SJCRH30 (cell line): ENCODE measurements around the gene TSHZ3. TPM values are rescaled to one million over a fixed set of nuclear protein-coding genes. Genes with fewer than 3 reads are reported as not detected.
A peak's percentile ranks its signal among the peaks of the same experiment; 100 is the strongest.

Experiments used
- DNase-seq, 2 experiments: peaks; one replicate each; pipeline ENCODE4 v3.0.0-alpha.2; 2015 to 2020
- H3K27ac ChIP-seq: fragments of 250-450 bp; sonication (Bioruptor Pico); 2 replicates; pipeline ENCODE4 v1.5.1; 2020; ENCODE audit warnings: mild to moderate bottlenecking, moderate library complexity
- H3K27me3 ChIP-seq: fragments of 250-450 bp; sonication (Bioruptor Pico); 2 replicates; pipeline ENCODE4 v1.5.1; 2020; ENCODE audit warnings: mild to moderate bottlenecking, moderate library complexity
- H3K36me3 ChIP-seq: fragments of 250-450 bp; sonication (Bioruptor Pico); 2 replicates; pipeline ENCODE4 v1.5.1; 2020; ENCODE audit warnings: mild to moderate bottlenecking, moderate library complexity
- H3K4me1 ChIP-seq: fragments of 250-450 bp; sonication (Bioruptor Pico); 2 replicates; pipeline ENCODE4 v1.5.1; 2020; ENCODE audit warnings: mild to moderate bottlenecking, moderate library complexity
- H3K4me3 ChIP-seq: fragments of 250-450 bp; sonication (Bioruptor Pico); 2 replicates; pipeline ENCODE4 v1.5.1; 2020; ENCODE audit warnings: mild to moderate bottlenecking, moderate library complexity
- H3K9me3 ChIP-seq: fragments of 250-450 bp; sonication (Bioruptor Pico); replicated peaks from 2 replicates; pipeline ENCODE4 v1.5.1; 2020; ENCODE audit warnings: mild to moderate bottlenecking, moderate library complexity
- total RNA-seq: library from RNA; depleted of rRNA; stranded (reverse); fragments of >200 nt; shearing (Covaris generic); gene quantifications from 2 replicates; pipeline ENCODE4 v1.2.3, GENCODE V29; 2014; rRNA removed

The TSHZ3 gene, protein sequence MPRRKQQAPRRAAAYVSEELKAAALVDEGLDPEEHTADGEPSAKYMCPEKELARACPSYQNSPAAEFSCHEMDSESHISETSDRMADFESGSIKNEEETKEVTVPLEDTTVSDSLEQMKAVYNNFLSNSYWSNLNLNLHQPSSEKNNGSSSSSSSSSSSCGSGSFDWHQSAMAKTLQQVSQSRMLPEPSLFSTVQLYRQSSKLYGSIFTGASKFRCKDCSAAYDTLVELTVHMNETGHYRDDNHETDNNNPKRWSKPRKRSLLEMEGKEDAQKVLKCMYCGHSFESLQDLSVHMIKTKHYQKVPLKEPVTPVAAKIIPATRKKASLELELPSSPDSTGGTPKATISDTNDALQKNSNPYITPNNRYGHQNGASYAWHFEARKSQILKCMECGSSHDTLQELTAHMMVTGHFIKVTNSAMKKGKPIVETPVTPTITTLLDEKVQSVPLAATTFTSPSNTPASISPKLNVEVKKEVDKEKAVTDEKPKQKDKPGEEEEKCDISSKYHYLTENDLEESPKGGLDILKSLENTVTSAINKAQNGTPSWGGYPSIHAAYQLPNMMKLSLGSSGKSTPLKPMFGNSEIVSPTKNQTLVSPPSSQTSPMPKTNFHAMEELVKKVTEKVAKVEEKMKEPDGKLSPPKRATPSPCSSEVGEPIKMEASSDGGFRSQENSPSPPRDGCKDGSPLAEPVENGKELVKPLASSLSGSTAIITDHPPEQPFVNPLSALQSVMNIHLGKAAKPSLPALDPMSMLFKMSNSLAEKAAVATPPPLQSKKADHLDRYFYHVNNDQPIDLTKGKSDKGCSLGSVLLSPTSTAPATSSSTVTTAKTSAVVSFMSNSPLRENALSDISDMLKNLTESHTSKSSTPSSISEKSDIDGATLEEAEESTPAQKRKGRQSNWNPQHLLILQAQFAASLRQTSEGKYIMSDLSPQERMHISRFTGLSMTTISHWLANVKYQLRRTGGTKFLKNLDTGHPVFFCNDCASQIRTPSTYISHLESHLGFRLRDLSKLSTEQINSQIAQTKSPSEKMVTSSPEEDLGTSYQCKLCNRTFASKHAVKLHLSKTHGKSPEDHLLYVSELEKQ
- total RNA-seq, result 52.5 and 55.3 TPM in 2 replicates

GRCh38 chr19:31349160-31349881, at the start of gene TSHZ3:
Gene TSHZ3 (minus strand): TSS chr19:31349436. CDS start chr19:31349219, 217 bp downstream.
- Histone ChIP-seq H3K9me3 (no peaks in the 10 kb centered on the region), H3K27ac (peak within 1 kb of the TSS; percentile 98)

DNA sequence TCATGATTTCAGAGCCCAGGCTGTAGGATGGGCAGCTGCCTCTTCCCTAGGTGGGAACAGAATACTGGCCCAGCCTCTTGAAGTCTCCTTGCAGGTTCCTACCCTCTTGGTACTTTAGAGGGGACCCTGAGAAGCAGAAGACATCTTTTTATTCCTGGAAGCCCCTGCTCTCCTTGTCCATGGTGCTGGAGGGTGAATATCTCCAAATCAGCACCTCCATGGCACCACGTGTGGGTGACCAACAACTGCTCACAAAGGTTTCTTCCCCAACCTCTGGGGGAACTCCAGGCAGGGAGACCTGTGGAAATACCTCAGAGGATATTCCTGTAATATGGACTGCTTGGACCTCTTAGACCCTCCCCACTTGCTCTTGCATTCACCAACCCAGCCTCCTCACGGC, 48.1 kb upstream of the TSHZ3 start:
- Histone ChIP-seq H3K27me3 (no peaks in the 10 kb centered on the region), H3K9me3 (no peaks in the 10 kb centered on the region)
- no peak for DNase-seq

More at GRCh38 chr19:31349160-31349881, at the start of gene TSHZ3:
- H3K36me3 ChIP-seq, result peaks cover 47% of the 10 kb centered on the region
- DNase-seq, result peak; percentile 94 to 97
- peak within 1 kb of the TSS; percentile 100 for H3K4me3 ChIP-seq
- H3K4me1 ChIP-seq, result peaks cover 25% of the 10 kb centered on the region
- H3K27me3 ChIP-seq, result no peaks in the 10 kb centered on the region

GRCh38 chr19:31392464-31392863, 43.2 kb upstream of the TSHZ3 start:
- Histone ChIP-seq H3K4me3 (no peak overlapping the region), H3K27me3 (no peaks in the 10 kb centered on the region), H3K27ac (no peak overlapping the region), H3K4me1 (peaks cover 8% of the 10 kb centered on the region), H3K36me3 (no peaks in the 10 kb centered on the region), H3K9me3 (no peaks in the 10 kb centered on the region)
- DNase-seq, result no peak

More for the DNA sequence above, 48.1 kb upstream of the TSHZ3 start:
- Histone ChIP-seq H3K27ac (no peak overlapping the region), H3K36me3 (no peaks in the 10 kb centered on the region), H3K4me1 (no peaks in the 10 kb centered on the region), H3K4me3 (no peak overlapping the region)

DNA sequence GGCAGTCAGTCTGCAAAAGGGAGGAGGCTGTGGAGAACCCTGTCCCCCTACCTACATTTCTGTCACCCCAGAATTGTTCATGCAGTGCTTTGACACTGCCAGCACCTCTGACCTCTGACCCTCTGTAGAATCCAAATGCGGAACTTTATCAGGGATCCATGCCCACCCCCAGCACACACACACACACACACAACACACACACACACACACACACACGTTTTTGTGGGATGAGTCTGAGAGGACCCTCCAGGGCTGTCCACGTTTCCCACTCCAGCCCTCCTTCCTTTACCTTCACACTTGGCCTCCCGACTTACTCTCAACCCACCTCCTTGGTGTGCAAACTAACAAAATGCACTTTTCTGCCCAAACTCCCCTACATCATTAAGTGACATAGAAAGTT, 42.3 kb upstream of the TSHZ3 start:
- peaks cover 8% of the 10 kb centered on the region for H3K4me1 ChIP-seq
- no peak overlapping the region for H3K27ac ChIP-seq
- DNase-seq, result no peak
- H3K4me3 ChIP-seq, result no peak overlapping the region
- no peaks in the 10 kb centered on the region for H3K36me3 ChIP-seq
- H3K27me3 ChIP-seq, result no peaks in the 10 kb centered on the region
- no peaks in the 10 kb centered on the region for H3K9me3 ChIP-seq

- no peak overlapping the region for H3K27ac ChIP-seq
- H3K4me1 ChIP-seq, result peaks cover 15% of the 10 kb centered on the region
- no peak overlapping the region for H3K4me3 ChIP-seq
- H3K9me3 ChIP-seq, result no peaks in the 10 kb centered on the region
- H3K27me3 ChIP-seq, result no peaks in the 10 kb centered on the region
- H3K36me3 ChIP-seq, result no peaks in the 10 kb centered on the region
- DNase-seq, result peak in 1 of 2 experiments; percentile 52
These were observed 41.5 kb upstream of the TSHZ3 start for GRCh38 chr19:31390711-31391110.

DNA sequence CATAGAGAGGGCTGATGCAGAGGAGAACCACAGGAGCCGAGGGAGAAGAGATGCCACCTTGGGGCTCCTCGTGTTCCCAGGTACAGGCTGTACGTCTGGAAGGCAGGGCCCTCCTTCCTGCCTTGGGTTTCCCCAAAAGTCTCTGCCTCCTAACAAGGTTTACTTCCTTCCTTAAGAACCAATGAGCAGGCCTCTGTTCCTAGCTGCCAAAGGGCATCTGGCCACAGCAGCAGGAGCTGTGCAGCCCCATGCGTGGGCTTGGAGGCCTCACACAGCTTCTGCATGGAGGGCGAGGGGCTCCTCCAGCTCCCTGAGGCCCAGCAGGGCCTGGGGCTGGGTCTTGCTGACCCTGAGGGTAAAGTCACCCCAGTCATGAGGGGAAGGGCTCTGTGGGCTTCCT, 40.6 kb upstream of the TSHZ3 start:
- no peak for DNase-seq
- H3K4me1 ChIP-seq, result peaks cover 18% of the 10 kb centered on the region
- H3K4me3 ChIP-seq, result no peak overlapping the region
- H3K27ac ChIP-seq, result no peak overlapping the region
- no peaks in the 10 kb centered on the region for H3K27me3 ChIP-seq
- H3K9me3 ChIP-seq, result no peaks in the 10 kb centered on the region
- H3K36me3 ChIP-seq, result no peaks in the 10 kb centered on the region

- Histone ChIP-seq H3K27me3 (no peaks in the 10 kb centered on the region), H3K27ac (no peak overlapping the region), H3K36me3 (no peaks in the 10 kb centered on the region), H3K9me3 (no peaks in the 10 kb centered on the region), H3K4me3 (no peak overlapping the region), H3K4me1 (peaks cover 18% of the 10 kb centered on the region)
- DNase-seq, result no peak
These were observed 38.6 kb upstream of the TSHZ3 start for GRCh38 chr19:31387717-31388301.

- Histone ChIP-seq H3K4me1 (peaks cover 18% of the 10 kb centered on the region), H3K36me3 (no peaks in the 10 kb centered on the region), H3K27me3 (no peaks in the 10 kb centered on the region), H3K9me3 (no peaks in the 10 kb centered on the region), H3K4me3 (no peak overlapping the region), H3K27ac (no peak overlapping the region)
- no peak for DNase-seq
These were observed 37.6 kb upstream of the TSHZ3 start for GRCh38 chr19:31386806-31387205.

DNA sequence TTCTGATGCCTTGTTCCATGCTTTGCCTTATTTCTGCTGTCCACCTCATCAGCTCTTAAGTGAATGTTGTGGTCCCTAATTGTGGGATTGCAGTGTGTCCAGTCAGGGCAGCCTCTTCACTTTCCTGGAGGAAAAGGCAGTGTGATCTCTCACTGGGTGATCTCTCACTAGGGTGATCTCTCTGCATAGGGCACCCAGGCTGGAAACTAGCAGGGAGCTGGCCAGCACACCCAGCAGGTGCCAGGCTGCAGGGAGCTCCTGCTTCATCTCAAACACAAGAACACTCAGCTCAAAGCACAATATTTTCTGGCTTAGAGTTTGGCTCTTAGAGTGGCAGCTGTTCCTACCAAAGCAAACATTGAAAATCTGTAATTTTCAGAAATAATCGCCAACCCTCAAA, 36.5 kb upstream of the TSHZ3 start:
- Histone ChIP-seq H3K36me3 (no peaks in the 10 kb centered on the region), H3K9me3 (no peaks in the 10 kb centered on the region), H3K27ac (no peak overlapping the region), H3K27me3 (no peaks in the 10 kb centered on the region), H3K4me3 (no peak overlapping the region), H3K4me1 (peaks cover 13% of the 10 kb centered on the region)
- peak in 1 of 2 experiments; percentile 45 for DNase-seq

DNA sequence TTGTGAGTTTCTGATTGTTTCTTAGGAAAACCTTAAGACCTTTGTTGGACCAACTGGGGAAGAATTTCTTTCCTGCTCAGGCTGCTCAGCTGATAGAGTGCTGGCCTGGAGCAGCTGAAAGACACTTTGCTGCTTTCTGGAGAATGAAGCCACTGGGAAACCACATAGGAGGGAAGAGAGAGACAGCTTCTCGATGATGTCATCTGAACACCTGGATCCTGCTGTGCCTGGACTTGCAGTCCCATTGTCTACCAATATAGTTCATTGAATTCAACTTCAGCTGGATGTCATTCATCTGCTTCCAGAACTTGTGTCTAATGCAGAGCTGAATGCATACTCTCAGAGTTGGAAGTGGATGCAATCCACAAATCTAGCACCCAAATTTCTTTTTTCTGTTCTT, 34.3 kb upstream of the TSHZ3 start:
- Histone ChIP-seq H3K27me3 (no peaks in the 10 kb centered on the region), H3K4me1 (peaks cover 15% of the 10 kb centered on the region)

GRCh38 chr19:31380854-31381253, 31.6 kb upstream of the TSHZ3 start:
- H3K4me1 ChIP-seq, result peaks cover 25% of the 10 kb centered on the region
- no peak for DNase-seq
- no peaks in the 10 kb centered on the region for H3K36me3 ChIP-seq
- no peak overlapping the region for H3K27ac ChIP-seq
- H3K27me3 ChIP-seq, result no peaks in the 10 kb centered on the region
- H3K9me3 ChIP-seq, result peaks cover 4% of the 10 kb centered on the region; the same call in 1 of the 2 replicates
- H3K4me3 ChIP-seq, result no peak overlapping the region

More for the DNA sequence above, 34.3 kb upstream of the TSHZ3 start:
- no peak for DNase-seq
- Histone ChIP-seq H3K36me3 (no peaks in the 10 kb centered on the region), H3K27ac (no peak overlapping the region), H3K4me3 (no peak overlapping the region), H3K9me3 (no peaks in the 10 kb centered on the region)

GRCh38 chr19:31378404-31378803, 29.2 kb upstream of the TSHZ3 start:
- peak; percentile 93 to 97 for DNase-seq
- H3K36me3 ChIP-seq, result no peaks in the 10 kb centered on the region
- H3K4me3 ChIP-seq, result peak overlapping the region; percentile 6
- peak overlapping the region; percentile 95 for H3K27ac ChIP-seq
- no peaks in the 10 kb centered on the region for H3K27me3 ChIP-seq
- H3K9me3 ChIP-seq, result peaks cover 4% of the 10 kb centered on the region; the same call in 1 of the 2 replicates
- peaks cover 21% of the 10 kb centered on the region for H3K4me1 ChIP-seq

GRCh38 chr19:31377736-31378135, 28.5 kb upstream of the TSHZ3 start:
- Histone ChIP-seq H3K4me3 (peak overlapping the region; percentile 6), H3K27me3 (no peaks in the 10 kb centered on the region), H3K4me1 (peaks cover 21% of the 10 kb centered on the region), H3K36me3 (no peaks in the 10 kb centered on the region), H3K9me3 (peaks cover 9% of the 10 kb centered on the region; the same call in 1 of the 2 replicates), H3K27ac (peak overlapping the region; percentile 95)
- DNase-seq, result peak; percentile 35 to 70
